GM21515 (cell line): ENCODE data around the gene GYS2.

Experiments used
- ATAC-seq: cut with Tn5 transposase; IDR thresholded peaks from one replicate; pipeline ENCODE4 v1.9.1; 2021; ENCODE audit not compliant: unreplicated experiment

GYS2 gene

DNA sequence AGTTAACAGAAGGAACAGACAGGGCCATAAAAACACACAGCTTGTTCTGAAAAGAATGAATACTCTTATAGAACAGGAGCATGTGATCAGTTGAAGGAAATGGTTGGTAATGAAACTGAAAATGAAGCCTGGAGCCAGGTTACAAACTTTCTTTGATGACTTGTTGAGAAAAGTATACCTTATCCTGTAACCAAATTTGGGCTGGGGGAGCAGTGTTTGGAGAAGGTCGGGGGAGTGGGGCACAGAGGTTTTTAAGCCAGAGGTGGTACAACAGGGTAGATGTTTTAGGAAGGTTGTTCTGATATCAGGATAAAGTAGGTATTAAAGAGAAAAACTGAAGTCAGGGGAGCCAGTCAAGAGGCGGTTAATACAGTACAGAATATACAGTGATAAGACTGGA lies 94.9 kb downstream of the GYS2 start:
- ATAC-seq: peak; percentile 95

DNA sequence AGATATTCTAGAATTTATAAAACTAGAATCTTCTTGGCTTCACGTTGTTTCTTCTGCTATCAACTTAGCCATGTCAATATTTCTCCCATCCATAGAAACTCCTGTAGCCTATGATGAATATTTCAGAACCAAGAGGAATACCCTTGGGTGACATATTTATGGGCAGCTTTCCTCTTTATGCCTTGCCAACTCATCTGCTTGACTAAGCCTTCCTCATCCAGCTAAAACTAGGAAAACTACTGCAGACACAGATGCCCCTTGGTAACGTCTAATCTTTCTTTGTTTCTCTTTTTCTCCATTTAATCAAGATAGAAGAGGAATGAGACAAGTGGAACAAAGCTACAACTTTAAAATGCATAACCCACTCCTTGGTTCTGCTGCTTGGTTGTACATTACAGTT lies 96.8 kb downstream of the GYS2 start:
- ATAC-seq: no peak

DNA sequence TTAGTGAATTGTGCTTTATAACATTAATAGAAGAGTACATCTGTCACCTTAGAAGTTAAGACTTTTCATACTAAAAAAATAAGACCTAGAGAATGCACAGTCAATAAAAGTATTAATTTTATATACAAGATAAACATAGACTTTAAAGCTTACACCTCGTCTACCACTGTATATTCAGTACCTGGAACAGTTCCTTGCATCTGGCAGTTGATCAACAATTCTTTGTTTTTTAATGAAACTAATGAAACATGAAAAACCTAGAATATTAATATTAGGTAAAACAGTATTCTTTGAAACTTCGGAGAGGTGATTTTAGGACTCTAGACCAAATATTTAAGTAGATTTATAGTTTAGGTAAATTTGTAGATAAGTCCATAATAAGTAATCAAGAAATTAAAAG lies 98.8 kb downstream of the GYS2 start:
- ATAC-seq: no peak

DNA sequence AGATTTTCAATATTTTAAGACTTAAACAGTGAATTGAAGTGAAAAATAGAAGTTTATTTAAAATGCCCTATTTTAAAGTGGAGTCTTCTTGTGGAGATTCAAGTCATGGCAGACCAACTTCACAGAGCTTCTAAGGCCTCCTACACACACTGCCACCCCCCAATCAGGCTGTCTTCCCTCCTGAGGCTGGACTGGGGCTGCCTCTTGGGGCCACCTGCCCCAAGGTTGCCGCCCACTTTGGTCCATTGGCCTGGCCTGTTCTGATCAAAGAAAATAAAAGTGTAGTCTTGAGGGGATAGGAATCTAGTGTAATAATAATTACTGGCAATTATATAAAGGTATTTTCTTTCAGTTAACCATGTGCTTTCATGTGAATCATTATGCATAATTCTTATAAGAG lies 101.8 kb downstream of the GYS2 start:
- ATAC-seq: no peak

DNA sequence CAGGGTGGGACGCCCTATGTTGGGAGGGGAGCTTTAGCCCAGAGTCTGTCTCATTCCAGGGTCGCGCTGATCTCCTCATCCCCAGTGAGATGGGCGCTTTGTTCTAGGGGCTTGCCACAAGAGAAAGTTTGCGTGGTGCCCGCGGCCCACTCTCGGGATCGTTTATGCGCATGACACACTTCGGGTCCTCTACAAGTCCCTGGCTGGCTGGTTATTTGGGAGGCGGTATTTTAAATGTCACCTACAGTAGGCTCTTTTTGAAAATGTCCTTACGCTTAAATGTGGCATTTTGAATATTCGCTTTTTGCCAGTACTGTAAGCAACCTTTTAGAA lies 102.5 kb downstream of the GYS2 start:
- peak; percentile 7 for ATAC-seq

DNA sequence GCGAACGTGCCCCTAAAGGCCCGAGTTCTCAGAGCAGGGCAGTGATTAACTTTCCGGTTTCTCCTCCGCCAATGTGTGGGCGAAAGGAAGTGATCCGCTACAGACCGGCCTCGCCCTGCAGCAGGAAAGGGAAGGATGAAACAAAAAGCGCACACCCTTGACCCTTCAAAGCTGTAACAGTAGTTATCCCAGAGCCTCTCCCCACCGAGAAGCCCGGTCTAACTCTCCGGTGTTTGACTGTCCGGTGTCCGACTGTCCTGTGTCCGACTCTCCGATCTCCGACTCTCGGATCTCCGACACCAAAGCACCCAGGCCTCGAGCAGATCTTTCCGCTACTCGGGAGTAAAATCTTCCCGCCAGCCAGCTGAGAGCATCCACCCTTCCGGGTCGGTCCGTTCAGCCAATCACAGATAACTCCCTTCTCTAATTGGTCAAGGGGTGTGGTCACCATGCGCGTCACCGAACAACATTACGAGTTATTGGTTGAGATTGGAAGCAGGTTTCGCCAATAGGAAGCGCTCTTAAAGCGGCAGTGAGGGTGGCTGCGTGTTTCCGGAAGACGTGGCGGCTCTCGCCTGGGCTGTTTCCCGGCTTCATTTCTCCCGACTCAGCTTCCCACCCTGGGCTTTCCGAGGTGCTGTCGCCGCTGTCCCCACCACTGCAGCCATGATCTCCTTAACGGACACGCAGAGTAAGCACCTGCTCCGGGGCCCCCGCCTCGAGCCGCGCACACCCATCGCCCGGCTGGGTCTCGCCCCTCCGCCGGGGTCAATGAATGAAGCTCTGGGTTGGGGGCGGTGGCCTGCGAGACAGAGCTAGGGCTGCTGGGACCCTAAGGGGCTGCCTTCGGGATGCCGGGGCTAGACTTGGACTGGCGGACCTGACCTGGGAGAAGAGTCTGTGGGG lies 103.1 kb downstream of the GYS2 start, which contains the start of the genes GOLT1B and RECQL:
GOLT1B (plus strand) TSS at position 532 of the 906 bp plus-strand sequence; CDS start at position 667, 135 bp downstream.
RECQL (minus strand) TSS at position 378 of the 906 bp plus-strand sequence. CDS start 2,065 bp downstream, outside the sequence.
- peak; percentile 98 for ATAC-seq

DNA sequence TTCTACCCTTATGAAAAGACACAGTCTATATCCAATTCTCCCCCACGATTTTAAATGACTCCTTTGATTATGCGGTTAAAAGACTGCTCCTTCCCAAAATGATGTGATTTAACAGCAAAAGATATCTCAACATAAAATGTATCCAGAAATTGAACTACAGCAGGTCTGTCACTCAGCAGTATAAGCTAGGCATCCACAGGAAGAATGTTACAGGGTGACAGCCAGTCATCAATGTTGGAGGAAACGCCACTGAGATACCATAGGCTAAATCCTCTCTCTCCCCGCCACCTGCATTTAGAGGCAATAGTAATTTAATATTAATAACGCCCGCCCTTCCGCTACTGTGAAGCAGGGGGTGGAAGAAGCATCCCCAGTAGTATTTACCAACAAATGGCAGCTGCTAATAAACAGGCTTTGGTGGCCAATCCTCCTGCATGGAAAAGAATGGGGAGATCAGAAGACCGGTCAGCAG lies 103.8 kb downstream of the GYS2 start:
- peak; percentile 0 for ATAC-seq

DNA sequence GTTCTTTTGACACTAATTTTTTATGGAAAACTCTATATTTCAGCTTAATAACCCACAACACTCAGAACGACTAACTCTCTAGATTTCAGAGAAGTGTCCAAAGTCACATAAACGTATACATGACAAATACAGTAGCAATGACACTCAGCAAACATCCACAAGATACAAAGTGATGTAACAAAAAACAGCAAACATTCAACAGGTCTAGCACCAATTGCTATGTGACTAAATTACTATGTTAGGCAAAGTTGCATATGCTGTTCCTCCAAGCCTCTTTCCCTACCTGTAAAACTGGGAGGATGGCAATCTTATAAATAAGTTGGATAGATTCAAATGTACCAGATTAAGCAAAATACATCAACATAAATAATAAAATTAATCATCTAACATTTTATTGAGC lies 104.9 kb downstream of the GYS2 start:
- no peak for ATAC-seq
